Muscle of arm (tissue), 14 donors: ENCODE results near the gene HDAC1. TPM values are rescaled to one million over a fixed set of nuclear protein-coding genes. Genes with fewer than 3 reads are reported as not detected.
"Not testable (repeated sequence)": the region's sequence is repeated elsewhere in the genome, so short reads cannot be mapped to it uniquely, and the experiment has no call there.

Experiments used
- DNase-seq: peaks from one replicate; pipeline ENCODE4 v3.0.0-alpha.2; 2013
- long read RNA-seq, 11 donors: transcript quantifications; one replicate each; lab custom pipeline, GENCODE V29; 2026
- polyA plus RNA-seq, 12 donors: library from polyadenylated mRNA; unstranded; fragments of 120-200 nt; gene quantifications; one replicate each; pipeline ENCODE4 v1.2.1, GENCODE V29; 2013; ENCODE audit not compliant: insufficient read length in 12 of 12

Gene HDAC1
- 10 to 100 TPM in 11 of 12 donors, not detected in 1; 34.9 to 80.1 (median 45.8) TPM for polyA plus RNA-seq
- long read RNA-seq, donor 1, transcript HDAC1-206 (7 exons, 2,409 nt) = minor isoform, 5 of 108 reads
- long read RNA-seq, donor 1, transcript HDAC1-201 (14 exons, 2,124 nt) = major isoform, 25 of 108 reads
- long read RNA-seq, donor 1, partial matches to known transcripts = 75 of 108 reads
- long read RNA-seq, donor 1, other reads (novel, unspliced or antisense) = 0 of 108 reads
- long read RNA-seq, donor 2, transcript HDAC1-201 (14 exons, 2,124 nt) = major isoform, 10 of 11 reads
- long read RNA-seq, donor 2, partial matches to known transcripts = 0 of 11 reads
- long read RNA-seq, donor 2, other reads (novel, unspliced or antisense) = 0 of 11 reads
- long read RNA-seq, donor 3, partial matches to known transcripts = 0 of 5 reads
- long read RNA-seq, donor 3, other reads (novel, unspliced or antisense) = 0 of 5 reads
- long read RNA-seq, donor 4, partial matches to known transcripts = 0 of 4 reads
- long read RNA-seq, donor 4, other reads (novel, unspliced or antisense) = 0 of 4 reads
- long read RNA-seq, donor 5, transcript HDAC1-201 (14 exons, 2,124 nt) = major isoform, 14 of 25 reads
- long read RNA-seq, donor 5, partial matches to known transcripts = 11 of 25 reads
- long read RNA-seq, donor 5, other reads (novel, unspliced or antisense) = 0 of 25 reads
- long read RNA-seq, donor 6, partial matches to known transcripts = 0 of 3 reads
- long read RNA-seq, donor 6, other reads (novel, unspliced or antisense) = 0 of 3 reads
- long read RNA-seq, donor 7, partial matches to known transcripts = 0 of 6 reads
- long read RNA-seq, donor 7, other reads (novel, unspliced or antisense) = 0 of 6 reads
- long read RNA-seq, donor 8, transcript HDAC1-201 (14 exons, 2,124 nt) = major isoform, 10 of 19 reads
- long read RNA-seq, donor 8, partial matches to known transcripts = 6 of 19 reads
- long read RNA-seq, donor 8, other reads (novel, unspliced or antisense) = 0 of 19 reads
- long read RNA-seq, donor 9, transcript HDAC1-201 (14 exons, 2,124 nt) = major isoform, 5 of 5 reads
- long read RNA-seq, donor 9, partial matches to known transcripts = 0 of 5 reads
- long read RNA-seq, donor 9, other reads (novel, unspliced or antisense) = 0 of 5 reads
- long read RNA-seq, donor 10, transcript HDAC1-201 (14 exons, 2,124 nt) = major isoform, 13 of 14 reads
- long read RNA-seq, donor 10, partial matches to known transcripts = 0 of 14 reads
- long read RNA-seq, donor 10, other reads (novel, unspliced or antisense) = 0 of 14 reads
- long read RNA-seq, donor 11, transcript HDAC1-201 (14 exons, 2,124 nt) = major isoform, 18 of 30 reads
- long read RNA-seq, donor 11, partial matches to known transcripts = 11 of 30 reads
- long read RNA-seq, donor 11, other reads (novel, unspliced or antisense) = 0 of 30 reads

DNA sequence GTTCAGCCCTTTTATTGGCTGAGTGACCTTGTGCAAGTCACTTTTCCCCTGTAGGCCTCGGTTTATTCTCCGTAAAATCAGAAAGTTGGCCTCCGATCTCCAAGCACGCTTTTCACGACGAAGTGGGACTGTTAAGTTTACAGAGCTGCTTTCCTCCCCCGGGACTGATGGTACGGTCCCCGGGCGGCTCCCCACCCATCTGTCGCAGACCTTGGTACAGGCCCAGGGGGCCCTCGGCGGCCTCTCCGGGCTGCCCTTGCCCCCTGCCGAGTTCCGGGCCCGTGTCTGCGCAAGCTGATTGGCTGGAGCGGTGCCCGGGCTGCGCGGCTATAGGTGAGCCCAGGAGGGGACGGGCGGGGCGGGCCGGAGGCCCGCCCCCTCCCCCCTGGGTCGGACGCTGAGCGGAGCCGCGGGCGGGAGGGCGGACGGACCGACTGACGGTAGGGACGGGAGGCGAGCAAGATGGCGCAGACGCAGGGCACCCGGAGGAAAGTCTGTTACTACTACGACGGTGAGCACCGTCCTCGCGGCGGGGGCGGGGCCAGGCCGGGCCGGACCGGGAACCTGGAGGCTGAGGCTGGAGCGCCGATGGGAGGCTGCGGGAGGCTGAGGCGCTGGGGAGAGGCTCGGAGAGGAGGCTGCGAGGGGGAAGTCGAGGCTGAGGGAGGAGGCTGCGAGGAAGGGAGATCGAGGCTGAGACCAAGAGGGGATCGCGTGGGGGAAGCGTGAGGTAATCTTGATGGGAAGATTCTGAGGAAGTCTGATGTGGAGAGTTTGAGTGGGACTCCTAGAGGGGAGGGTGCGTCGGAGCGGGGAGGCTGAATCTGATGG is at the start of gene HDAC1:
HDAC1 (plus strand) TSS at position 376 of the 831 bp plus-strand sequence; CDS start at position 463, 87 bp downstream.
- peak; percentile 68 for DNase-seq

DNA sequence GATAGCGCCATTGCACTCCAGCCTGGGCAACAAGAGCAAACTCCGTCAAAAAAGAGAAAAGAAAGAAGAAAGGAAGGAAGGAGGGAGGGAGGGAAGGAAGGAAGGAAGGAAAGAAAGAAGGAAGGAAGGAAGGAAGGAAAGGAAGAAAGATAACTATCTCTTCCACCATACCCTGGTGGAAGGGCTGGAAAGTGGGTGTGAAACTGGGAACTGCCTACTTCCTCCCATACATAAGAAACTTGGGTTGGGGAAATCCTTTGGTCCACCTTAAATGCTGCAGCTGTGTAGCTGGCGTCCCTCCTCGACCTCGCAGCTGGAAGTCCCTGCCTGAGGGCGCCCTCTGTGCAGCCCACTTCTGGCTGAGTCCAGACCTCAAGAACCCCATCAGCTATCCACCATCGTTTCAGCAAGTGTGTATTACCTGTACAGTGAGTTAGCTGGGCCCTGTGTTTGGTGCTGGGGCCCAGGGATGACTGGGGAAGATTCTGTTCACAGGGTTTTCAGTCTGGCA is 49.5 kb upstream of the HDAC1 start:
- DNase-seq = peak; percentile 75

DNA sequence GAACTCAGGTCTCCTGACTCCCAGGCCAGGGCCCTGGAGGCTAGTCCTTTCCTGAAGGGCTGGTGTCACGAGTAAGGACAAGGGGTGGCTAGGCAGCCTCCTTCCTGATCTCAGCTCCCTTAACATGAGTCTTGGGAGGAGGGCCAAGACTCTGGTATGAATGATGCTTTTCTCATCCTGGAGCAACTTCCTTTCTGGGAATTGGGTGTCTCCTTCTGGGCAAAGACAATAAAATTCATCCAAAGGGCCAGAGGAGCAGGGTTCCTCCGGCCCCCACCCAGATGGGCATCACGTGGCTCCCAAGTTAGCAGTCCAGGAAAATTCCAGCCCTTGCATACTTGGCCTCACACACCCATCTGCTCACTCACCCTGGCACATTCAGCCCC is 45.0 kb upstream of the HDAC1 start, which contains the start of gene FAM167B:
FAM167B (plus strand) TSS at position 335 of the 386 bp plus-strand sequence. CDS start 200 bp downstream, outside the sequence.
- no peak for DNase-seq

DNA sequence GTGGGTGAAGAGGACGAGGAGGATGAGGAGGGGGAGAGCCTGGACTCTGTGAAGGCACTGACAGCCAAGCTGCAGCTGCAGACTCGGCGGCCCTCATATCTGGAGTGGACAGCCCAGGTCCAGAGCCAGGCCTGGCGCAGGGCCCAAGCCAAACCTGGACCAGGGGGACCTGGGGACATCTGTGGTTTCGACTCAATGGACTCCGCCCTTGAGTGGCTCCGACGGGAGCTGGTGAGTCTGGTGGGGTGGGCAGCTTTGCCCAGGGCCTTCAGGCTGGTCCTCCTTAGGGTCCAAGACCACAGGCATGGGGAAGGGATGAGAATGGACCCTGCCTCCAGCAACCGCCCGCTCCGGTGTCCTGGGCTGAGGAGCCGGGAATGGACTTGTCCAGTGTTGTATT is 44.4 kb upstream of the HDAC1 start:
- DNase-seq = no peak

DNA sequence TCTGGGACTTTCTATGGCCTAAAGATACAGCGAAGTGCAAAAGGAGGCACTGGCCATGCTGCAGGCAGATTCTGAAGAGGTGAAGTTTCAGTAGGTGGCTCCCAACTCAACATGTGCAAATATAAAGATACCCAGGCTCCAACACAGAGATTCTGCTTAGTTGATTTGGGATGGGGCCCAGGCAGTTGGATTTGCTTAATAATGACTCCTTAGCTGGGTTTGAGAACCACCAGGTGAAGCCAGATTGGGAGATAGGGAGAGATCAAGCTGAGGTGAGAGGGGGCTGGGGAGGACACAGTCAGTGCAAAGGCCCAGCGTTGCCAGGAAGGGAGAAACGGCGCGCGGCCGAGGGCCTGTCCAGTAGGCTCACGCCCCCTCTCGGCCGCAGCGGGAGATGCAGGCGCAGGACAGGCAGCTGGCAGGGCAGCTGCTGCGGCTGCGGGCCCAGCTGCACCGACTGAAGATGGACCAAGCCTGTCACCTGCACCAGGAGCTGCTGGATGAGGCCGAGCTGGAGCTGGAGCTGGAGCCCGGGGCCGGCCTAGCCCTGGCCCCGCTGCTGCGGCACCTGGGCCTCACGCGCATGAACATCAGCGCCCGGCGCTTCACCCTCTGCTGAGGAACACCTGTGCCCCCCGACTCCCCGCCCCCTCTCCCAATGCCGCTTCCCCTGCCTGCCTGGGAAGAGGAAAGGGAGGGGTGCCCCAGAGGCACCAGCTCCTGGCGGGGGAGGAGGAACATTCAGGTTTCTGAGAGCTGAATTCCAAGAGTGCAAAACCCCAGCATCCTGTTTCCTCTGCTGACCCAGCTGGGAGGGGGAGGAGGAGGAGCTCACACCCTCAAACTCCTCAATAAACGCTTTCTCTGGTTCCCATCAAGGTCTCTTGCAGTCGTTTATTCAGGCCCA is 43.6 kb upstream of the HDAC1 start:
- no peak for DNase-seq

DNA sequence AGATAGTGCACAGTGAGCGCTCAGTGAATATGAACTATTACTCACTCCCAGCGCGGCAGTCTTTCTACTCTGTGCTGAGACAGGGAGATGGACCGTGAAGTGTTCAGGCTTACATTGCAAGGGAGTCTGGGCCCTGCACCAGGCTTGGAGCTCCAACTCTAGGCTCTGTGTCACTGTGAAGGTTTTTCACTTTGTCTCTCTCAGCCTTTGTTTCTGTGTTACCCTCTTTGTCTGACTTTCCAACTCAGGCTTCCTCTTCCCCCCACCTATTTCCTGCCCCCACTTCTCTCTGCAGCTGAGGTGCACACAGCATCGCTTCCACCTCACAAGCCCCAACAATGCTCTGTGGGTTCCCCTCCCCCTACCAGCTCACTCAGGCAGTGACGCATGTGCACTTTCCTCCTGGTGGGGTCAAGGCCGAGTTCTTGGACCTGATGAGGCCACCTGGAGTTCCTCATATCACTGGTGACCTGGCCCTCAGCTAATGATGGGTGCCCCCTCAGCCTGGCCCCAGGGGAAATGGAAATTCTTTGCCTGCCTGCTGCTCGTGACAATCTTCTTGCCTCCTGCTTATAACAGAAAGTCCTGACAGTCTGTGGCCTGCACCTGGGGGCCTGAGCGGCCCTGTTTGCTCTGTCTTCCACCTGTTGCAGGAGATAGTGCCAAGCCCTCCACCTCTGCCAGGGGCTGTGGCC is 41.9 kb upstream of the HDAC1 start:
- no peak for DNase-seq

DNA sequence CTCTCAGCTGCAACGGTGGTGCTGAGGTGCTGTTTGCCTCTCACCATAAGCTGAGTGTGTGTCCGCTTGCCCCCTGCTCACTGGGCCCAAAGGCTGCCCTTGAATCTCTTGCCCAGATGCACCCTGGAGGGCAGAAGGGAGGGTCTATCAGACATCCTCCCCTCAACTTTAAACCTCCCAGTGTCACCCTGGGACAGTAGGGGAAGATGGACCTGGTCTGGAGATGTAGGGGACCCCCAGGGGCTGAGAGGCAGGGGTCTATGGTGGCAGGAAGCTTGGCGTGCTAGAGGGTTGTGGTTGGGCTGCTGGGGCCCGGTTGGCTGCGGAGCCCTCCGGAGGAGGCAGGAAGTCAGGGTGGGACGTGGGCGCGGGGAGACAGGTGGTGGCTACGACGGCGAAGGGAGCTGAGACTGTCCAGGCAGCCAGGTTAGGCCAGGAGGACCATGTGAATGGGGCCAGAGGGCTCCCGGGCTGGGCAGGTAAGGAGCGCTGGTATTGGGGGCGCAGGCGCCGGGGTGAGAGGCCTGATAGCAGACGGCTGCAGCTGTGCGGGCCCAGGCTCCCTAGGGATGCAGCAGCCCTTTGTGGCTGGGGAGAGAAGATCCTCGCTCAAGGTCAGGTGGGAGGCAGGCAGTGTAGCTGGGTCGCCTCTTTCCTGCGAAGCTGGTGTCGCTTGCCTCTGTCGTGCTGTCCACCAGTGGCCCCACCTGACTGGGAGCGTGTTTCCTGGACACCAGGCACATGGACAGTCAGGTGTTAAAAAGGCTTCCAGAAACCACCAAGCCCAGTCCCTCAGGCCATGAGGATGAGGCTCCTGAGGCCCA is 40.8 kb upstream of the HDAC1 start, which contains the start of gene LCK:
LCK (plus strand) TSS at position 373 of the 824 bp plus-strand sequence. CDS start 23,065 bp downstream, outside the sequence.
- no peak for DNase-seq

DNA sequence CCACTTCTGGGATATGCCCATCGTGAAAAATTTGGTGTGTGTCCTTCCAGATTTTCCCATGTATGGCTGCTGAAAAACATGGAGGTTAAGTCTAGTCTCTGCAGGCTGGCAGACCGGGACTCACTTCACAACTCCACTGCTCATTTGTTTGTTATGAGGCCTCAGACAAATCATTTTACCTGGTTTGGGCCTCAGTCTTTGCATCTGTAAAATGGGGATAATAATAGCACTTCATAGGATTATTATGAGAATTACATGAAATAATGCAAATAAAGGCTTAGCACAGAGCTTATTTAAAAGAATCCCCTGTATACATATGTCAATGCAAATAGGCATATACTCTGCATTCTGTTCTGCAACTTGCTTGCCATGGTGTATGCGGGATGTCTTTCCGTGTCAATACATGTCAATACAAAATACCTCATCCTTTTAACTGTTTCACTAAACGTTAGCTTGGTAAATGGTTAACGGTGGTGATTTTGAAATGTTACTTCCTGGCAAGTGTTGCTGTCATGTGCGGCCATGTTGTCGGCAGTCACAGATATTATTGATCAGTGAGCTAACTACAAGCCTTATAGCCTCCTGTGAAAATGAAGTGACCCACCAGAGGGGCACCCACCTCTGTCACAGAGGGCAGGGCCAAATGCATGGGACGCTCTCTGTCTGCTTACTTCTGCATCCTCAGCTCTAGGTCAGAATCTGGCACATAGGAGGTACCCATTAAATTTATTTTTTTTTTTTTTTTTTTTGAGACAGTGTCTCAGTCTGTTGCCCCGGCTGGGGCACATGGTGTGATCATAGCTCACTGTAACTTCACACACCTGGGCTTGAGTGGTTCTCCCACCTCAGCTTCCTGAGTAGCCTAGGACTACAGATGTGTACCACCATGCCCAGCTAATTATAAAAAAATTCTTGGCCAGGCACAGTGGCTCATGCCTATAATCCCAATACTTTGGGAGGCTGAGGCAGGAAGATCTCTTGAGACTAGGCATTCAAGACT is 36.5 kb upstream of the HDAC1 start:
- no peak for DNase-seq

DNA sequence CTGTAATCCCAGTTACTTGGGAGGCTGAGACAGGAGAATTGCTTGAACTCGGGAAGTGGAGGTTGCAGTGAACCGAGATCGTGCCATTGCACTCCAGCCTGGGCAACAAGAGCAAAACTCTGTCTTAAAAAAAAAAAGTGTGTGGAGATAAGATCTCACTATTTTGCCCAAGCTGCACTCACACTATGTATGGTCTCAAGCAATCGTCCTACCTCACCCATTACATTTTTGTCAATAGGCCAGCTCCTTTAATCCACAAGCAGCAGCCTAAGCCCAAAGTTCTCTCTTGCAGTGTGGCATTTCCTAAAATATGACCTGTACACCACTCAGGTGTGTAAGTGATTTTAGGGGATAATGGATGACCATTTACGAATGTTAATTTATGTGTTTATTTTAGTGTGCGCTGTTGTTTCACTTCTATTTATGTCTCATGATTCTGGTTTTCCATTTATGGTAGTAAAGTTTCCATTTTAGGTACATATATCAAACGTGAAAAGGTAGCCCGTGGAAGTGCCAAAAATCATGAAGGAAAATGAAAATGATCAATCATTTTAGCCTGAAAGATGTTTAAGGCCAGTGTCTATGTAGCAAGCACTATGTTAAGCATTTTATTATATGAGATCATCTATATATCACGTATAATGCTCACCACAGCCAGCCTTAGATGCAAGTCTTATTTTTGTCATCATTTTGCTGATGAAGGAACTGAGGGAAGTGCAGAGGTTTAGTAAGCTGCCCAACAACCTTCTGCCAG is 35.2 kb upstream of the HDAC1 start:
- DNase-seq = no peak

DNA sequence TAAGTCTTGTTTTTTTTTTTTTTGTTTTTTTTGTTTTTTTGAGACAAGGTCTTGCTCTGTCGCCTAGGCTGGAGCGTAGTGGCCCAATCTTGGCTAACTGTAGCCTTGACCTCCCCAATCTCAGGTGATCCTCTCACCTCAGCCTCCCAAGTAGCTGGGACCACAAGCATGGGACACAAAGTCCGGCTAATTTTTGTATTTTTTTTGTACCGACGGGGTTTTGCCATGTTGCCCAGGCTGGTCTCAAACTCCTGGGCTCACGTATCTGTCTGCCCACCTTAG is 34.7 kb upstream of the HDAC1 start:
- no peak for DNase-seq

DNA sequence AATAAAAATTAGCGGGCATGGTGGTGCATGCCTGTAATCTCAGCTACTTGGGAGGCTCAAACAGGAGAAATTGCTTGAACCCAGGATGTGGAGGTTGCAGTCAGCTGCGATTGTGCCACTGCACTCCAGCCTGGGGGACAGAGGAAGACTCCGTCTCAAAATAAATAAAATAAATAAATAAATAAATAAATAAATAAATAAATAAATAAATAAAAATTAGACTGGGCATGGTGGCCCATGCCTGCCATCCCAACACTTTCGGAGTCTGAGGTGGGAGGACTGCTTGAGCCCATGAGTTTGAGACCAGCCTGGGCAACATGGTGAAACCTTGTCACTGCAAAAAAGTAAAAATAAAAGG is 28.7 kb upstream of the HDAC1 start:
- DNase-seq = not testable (repeated sequence)

DNA sequence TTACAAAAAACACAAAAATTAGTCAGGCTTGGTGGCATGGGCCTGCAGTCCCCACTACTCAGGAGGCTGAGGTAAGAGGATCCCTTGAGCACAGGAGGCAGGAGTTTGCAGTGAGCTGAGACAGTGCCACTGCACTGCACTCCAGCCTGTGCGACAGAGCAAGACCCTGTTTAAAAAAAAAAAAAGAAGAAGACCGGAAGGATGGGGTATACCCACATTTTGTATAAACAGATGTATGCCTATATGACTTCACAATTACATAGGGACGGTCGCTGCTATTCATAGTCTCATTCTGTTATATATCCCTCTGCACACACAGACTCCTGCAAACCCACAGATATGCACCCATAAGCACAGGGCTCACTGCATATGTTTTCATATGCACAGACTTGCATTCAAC is 28.1 kb upstream of the HDAC1 start:
- DNase-seq = no peak

DNA sequence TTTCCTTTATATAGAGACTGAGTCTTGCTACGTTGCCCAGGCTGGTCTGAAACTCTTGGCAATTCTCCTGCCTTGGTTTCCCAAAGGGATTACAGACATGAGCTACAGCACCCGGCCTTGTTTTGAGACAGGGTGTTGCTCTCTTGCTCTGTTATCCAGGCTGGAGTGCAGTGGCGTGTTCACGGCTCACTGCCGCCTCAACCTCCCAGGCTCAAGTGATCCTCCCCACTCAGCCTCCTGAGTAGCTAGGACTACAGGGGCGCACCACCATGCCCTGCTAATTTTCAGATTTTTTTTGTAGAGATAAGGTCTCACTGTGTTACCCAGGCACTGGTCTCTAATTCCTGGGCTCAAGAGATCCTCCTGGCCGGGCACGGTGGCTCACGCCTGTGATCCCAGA is 26.0 kb upstream of the HDAC1 start:
- DNase-seq = no peak

DNA sequence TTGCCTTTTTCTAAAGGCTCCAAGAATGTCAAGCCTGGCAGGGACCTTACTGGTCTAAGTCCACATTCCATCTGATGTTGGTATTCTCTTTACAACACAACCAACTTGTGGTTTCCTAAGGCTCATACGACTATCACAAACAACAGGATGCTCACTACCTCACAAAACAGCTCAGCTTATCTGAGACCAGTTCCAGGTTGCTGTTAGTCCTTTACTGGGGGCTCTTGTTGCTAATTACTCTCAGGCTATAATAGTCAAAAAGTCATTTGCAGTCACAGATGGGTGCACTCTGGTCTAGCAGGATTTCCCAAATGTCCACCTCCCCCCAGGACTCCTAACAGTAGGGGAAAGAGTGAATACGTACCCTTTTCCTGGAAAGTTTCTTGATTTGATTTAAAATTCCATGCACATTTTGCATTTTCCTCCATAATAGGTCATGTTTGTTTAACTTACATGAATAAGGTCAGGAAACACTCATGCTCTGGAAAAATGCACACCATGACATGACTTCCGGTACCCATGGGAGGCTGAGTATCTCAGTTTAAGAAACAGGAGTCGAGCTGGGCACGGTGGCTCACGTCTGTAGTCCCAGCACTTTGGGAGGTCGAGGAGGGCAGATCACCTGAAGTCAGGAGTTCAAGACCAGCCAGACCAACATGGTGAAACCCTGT is 24.8 kb upstream of the HDAC1 start:
- DNase-seq = no peak

DNA sequence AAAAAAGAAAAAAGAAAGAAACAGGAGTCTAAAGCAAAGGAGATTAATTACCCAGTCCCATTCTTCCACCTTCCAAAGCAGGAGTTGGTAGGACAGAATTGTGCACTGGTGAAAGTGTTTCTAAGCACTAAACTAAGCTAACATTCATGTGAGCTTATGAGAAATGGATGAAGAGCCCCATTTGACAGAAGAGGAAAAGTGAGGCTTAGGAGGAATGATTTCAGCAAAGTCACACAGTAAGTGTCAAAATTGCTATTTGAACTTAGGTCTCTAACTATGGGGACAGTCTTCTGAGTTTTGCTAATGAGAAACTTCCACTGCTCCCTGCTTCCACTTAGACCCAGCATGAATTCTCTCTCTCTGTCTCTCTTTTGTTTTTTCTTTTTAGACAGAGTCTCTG is 22.1 kb upstream of the HDAC1 start:
- DNase-seq = no peak
